ENCODE results near the gene TARS2.

Gene TARS2

DNA sequence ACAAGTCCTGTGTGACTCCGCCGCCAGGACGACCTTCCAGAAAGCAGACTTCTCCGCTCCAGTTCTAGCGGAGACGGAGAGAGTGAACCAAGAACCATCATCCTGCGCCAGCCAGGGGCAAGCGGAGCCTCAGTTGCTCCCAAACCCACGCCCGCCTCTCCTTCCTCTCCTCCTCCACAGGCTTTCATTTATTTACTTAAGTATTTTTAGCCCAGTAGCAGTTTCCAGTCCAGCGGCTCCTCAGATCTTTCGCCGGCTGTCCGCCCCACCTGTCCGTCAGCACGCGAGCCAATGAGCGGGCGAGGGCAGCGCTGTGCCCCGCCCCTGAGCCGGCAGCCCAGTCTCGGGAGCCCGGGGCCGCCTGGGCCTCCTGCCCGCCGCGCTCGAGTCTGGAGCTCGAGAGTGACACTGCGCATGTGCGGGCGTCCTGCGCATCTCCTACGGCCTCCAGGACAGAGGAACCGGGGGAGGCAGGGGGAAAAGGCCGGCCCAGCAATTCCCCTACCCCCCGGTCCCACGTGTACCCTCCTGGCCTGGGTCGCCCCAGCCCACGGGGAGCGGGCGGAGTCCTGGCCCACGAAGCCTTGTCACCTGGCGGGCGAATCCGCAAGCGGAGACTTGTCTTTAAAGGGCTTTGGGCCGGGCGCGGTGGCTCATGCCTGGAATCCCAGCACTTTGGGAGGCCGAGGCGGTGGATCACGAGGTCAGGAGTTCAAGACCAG is 28.3 kb downstream of the TARS2 start, which contains the start of gene FALEC:
TSS of gene FALEC (plus strand) at position 425 of the 722 bp plus-strand sequence.
- H3K4me1 Mint-ChIP-seq (ENCODE audit: low read depth): peaks cover 16% of the 10 kb centered on the region
- DNase-seq: peak; percentile 95
- peak within 1 kb of the TSS; percentile 87 for H3K27ac Mint-ChIP-seq
- H3K36me3 Mint-ChIP-seq (ENCODE audit: low read depth): peaks cover 8% of the 10 kb centered on the region
- H3K4me3 Mint-ChIP-seq: peak within 1 kb of the TSS; percentile 88
- H3K27me3 Mint-ChIP-seq: no peaks in the 10 kb centered on the region
- no peaks in the 10 kb centered on the region for H3K9me3 Mint-ChIP-seq

DNA sequence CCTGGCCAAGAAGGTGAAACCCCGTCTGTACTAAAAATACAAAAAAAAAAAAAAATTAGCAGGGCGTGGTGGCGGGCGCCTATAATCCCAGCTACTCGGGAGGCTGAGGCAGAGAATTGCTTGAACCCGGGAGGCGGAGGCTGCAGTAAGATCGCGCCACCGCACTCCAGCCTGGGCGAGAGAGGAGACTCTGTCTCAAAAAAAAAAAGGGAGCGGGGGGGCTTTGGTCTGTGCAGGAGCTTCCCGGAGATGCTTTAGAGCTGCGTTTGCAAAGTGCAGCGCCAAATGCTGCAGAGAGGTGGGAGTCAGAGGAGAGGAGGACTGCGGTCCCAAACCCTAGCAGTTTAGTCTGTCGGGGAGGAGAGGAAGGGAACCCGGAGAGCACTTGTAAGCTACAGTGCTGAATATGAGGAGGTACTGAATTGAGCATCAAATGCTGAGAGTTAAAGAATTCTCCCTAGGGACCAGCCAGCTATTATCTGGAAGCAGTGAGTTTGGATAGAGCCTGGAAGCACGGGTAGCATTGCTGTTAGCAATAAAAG is 28.9 kb downstream of the TARS2 start:
- peak overlapping the region; percentile 87 for H3K27ac Mint-ChIP-seq
- H3K27me3 Mint-ChIP-seq: no peaks in the 10 kb centered on the region
- no peak for DNase-seq
- peaks cover 16% of the 10 kb centered on the region for H3K4me1 Mint-ChIP-seq (ENCODE audit: low read depth)
- peaks cover 8% of the 10 kb centered on the region for H3K36me3 Mint-ChIP-seq (ENCODE audit: low read depth)
- H3K9me3 Mint-ChIP-seq: no peaks in the 10 kb centered on the region
- H3K4me3 Mint-ChIP-seq: peak overlapping the region; percentile 88

- no peaks in the 10 kb centered on the region for H3K9me3 Mint-ChIP-seq
- DNase-seq: no peak
- peak overlapping the region; percentile 87 for H3K27ac Mint-ChIP-seq
- H3K4me3 Mint-ChIP-seq: peak overlapping the region; percentile 88
- H3K4me1 Mint-ChIP-seq (ENCODE audit: low read depth): peaks cover 18% of the 10 kb centered on the region
- no peaks in the 10 kb centered on the region for H3K27me3 Mint-ChIP-seq
- peaks cover 6% of the 10 kb centered on the region for H3K36me3 Mint-ChIP-seq (ENCODE audit: low read depth)
Measured at GRCh38 chr1:150516616-150517015, 29.4 kb downstream of the TARS2 start.

DNA sequence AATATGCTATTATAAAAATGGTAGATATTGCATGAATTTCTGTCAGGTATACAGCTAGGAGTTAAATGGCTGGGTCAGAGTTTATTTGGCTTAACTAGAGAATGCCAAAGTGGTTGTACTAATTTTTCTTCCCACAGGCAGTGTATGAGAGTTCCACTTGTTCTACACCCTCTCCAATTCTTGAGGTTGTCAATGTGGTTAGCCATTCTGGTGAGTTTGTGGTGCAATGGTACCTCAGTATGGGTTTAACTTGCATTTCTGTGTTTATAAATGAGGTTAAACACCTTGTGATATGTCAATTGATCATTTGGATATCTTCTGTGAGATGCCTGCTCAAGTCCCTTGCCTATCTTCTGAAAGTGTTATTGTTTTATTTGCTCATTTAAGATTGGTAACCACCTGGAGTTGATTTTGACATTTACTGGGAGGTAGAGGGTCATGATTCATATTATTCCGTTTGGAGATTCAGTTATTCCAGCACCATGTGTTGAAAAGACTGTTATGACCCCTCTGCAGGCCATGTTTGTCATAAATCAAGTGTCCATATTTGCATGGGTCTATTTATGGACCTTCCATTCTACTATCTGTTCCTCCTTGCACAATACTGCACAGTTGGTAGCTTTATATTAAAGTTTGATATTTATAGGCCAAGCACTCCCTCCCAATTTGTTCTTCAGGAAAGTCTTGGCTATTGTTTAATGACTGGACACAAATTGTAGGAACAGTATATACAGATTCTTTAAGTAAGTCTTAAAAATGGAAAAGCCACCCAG is 34.2 kb downstream of the TARS2 start:
- Mint-ChIP-seq H3K9me3 (no peaks in the 10 kb centered on the region), H3K4me1 (ENCODE audit: low read depth) (peaks cover 8% of the 10 kb centered on the region), H3K27me3 (no peaks in the 10 kb centered on the region), H3K4me3 (no peak overlapping the region), H3K27ac (no peak overlapping the region), H3K36me3 (ENCODE audit: low read depth) (no peaks in the 10 kb centered on the region)
- DNase-seq: no peak

DNA sequence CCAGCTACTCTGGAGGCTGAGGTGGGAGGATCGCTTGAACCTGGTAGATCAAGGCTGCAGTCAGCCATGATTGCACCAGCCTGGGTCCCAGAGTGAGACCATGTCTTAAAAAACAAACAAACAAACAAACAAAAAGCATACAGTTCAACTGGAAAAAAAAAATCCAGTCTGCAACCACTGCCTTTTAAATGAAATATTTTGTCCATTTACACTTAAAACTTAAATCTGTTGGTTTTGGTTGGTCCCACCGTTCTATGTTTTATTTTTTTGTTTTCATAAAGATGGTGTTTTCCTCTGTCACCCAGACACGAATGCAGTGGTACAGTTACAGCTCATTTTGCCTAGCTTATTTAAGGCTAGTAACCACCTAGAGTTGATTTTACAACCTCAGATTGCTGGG is 38.1 kb downstream of the TARS2 start:
- DNase-seq: no peak
- Mint-ChIP-seq H3K27me3 (no peaks in the 10 kb centered on the region), H3K36me3 (ENCODE audit: low read depth) (no peaks in the 10 kb centered on the region), H3K9me3 (no peaks in the 10 kb centered on the region), H3K27ac (no peak overlapping the region), H3K4me1 (ENCODE audit: low read depth) (peaks cover 2% of the 10 kb centered on the region), H3K4me3 (no peak overlapping the region)

GRCh38 chr1:150528196-150528595 is 41.0 kb downstream of the TARS2 start:
- Mint-ChIP-seq H3K4me3 (no peak overlapping the region), H3K27me3 (no peaks in the 10 kb centered on the region), H3K27ac (no peak overlapping the region), H3K4me1 (ENCODE audit: low read depth) (peaks cover 3% of the 10 kb centered on the region), H3K9me3 (no peaks in the 10 kb centered on the region), H3K36me3 (ENCODE audit: low read depth) (no peaks in the 10 kb centered on the region)
- no peak for DNase-seq

DNA sequence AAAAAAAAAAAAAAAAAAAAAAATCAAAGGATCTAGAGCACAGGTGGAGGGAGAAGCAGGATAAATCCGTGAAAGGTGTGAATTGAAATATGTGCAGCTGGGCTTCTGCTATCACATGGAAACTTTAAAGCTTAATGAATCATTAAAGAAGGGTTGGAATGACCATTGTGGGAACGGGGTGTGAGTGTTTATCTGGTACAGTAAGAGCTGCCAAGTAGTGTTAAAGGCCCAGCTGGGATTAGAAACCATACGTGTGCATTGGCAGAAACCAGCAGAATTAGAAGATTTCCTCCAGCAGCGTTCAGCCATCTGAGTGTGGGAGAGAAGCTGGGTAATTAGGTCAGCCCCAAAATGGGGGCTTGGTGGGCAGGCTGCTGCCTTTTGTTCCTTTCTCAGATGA is 41.8 kb downstream of the TARS2 start:
- DNase-seq: no peak
- Mint-ChIP-seq H3K9me3 (no peaks in the 10 kb centered on the region), H3K36me3 (ENCODE audit: low read depth) (no peaks in the 10 kb centered on the region), H3K27me3 (no peaks in the 10 kb centered on the region), H3K4me3 (no peak overlapping the region), H3K27ac (no peak overlapping the region), H3K4me1 (ENCODE audit: low read depth) (peaks cover 3% of the 10 kb centered on the region)

- Mint-ChIP-seq H3K27me3 (no peaks in the 10 kb centered on the region), H3K9me3 (no peaks in the 10 kb centered on the region), H3K36me3 (ENCODE audit: low read depth) (no peaks in the 10 kb centered on the region), H3K4me3 (no peak overlapping the region), H3K27ac (no peak overlapping the region), H3K4me1 (ENCODE audit: low read depth) (peaks cover 3% of the 10 kb centered on the region)
- no peak for DNase-seq
Measured at GRCh38 chr1:150530491-150531159, 43.4 kb downstream of the TARS2 start.

- no peak for DNase-seq
- Mint-ChIP-seq H3K27me3 (no peaks in the 10 kb centered on the region), H3K27ac (no peak overlapping the region), H3K4me3 (no peak overlapping the region), H3K4me1 (ENCODE audit: low read depth) (peaks cover 3% of the 10 kb centered on the region), H3K36me3 (ENCODE audit: low read depth) (no peaks in the 10 kb centered on the region), H3K9me3 (no peaks in the 10 kb centered on the region)
Measured at GRCh38 chr1:150532860-150533259, 45.6 kb downstream of the TARS2 start.

- Mint-ChIP-seq H3K4me3 (no peak overlapping the region), H3K27me3 (no peaks in the 10 kb centered on the region), H3K9me3 (no peaks in the 10 kb centered on the region), H3K27ac (no peak overlapping the region), H3K4me1 (ENCODE audit: low read depth) (peaks cover 3% of the 10 kb centered on the region), H3K36me3 (ENCODE audit: low read depth) (no peaks in the 10 kb centered on the region)
- no peak for DNase-seq
Measured at GRCh38 chr1:150534002-150534401, 46.8 kb downstream of the TARS2 start.

- H3K4me3 Mint-ChIP-seq: no peak overlapping the region
- no peak for DNase-seq
Measured at GRCh38 chr1:150535511-150536287, 48.5 kb downstream of the TARS2 start.

DNA sequence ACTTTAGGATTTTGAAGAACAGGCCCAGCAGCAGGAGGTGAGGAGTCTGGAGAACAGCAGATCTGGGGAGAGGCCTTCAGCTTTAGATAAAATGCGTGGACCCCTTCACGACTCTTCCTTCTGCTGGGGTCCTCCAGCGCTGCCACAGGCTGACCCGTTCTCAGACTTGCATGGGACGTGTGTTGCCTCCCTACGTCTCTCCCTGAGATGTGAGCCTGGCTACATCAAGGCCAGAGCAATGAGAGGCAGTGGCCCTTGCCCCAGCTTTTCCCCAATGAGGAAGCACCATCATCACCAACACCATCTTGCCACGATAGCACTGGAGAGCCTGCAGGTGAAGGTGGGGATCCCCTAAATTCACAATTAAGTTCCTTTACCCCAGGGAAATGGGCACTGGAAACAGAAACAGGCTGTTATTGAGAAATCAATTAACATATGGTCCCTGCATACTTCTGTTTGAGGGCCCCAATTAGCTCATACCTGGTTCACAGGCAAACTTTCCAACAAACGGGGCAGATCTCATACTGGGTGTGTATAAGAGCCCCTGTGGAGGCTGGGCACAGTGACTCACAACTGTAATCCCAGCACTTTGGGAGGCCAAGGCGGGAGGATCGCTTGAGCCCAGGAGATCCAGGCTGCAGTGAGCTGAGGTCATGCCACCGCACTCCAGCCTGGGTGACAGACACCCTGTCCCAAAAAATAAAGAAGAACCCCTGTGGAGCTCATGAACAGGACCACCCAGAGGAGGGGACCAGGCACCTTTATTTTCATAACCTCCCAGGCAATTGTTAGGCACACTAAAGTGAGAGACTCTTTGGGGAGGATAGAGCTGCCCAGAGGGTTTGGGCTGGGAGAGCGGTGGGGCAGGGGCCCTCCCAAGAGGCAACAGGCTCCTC is 49.9 kb downstream of the TARS2 start:
- peaks cover 3% of the 10 kb centered on the region for H3K4me1 Mint-ChIP-seq (ENCODE audit: low read depth)
- H3K27ac Mint-ChIP-seq: no peak overlapping the region
- no peaks in the 10 kb centered on the region for H3K27me3 Mint-ChIP-seq
- H3K4me3 Mint-ChIP-seq: no peak overlapping the region
- no peaks in the 10 kb centered on the region for H3K36me3 Mint-ChIP-seq (ENCODE audit: low read depth)
- no peak for DNase-seq
- H3K9me3 Mint-ChIP-seq: no peaks in the 10 kb centered on the region

More at GRCh38 chr1:150535511-150536287, 48.5 kb downstream of the TARS2 start:
- H3K27ac Mint-ChIP-seq: no peak overlapping the region
- no peaks in the 10 kb centered on the region for H3K27me3 Mint-ChIP-seq
- no peaks in the 10 kb centered on the region for H3K36me3 Mint-ChIP-seq (ENCODE audit: low read depth)
- H3K9me3 Mint-ChIP-seq: no peaks in the 10 kb centered on the region
- H3K4me1 Mint-ChIP-seq (ENCODE audit: low read depth): peaks cover 3% of the 10 kb centered on the region

All from activated T-cell treated with anti-CD3 and anti-CD28 coated beads, Interleukin-2, amount 50 U/mL, for 24 hours (primary cell).